GM18507 (cell line): ENCODE data around the gene BMPR1B.

Experiments used
- DNase-seq: peaks from one replicate; pipeline ENCODE4 v3.0.0; 2011; ENCODE audit warnings: low read depth; ENCODE audit not compliant: insufficient read length; ENCODE audit errors: extremely low spot score
- FAIRE-seq: peaks from 2 replicates; lab custom pipeline; 2011; peaks lifted over from hg19 to GRCh38; lab: Jason Lieb, UNC

The BMPR1B gene

GRCh38 chr4:95000076-95000648 is 242.4 kb downstream of the BMPR1B start:
- FAIRE-seq (no peak), DNase-seq (no peak)

- FAIRE-seq (no peak), DNase-seq (no peak)
These were observed 247.2 kb downstream of the BMPR1B start for GRCh38 chr4:95004912-95005311.

GRCh38 chr4:95007998-95008397 is 250.2 kb downstream of the BMPR1B start:
- FAIRE-seq (no peak), DNase-seq (no peak)

- no peak for FAIRE-seq
- no peak for DNase-seq
These were observed 255.5 kb downstream of the BMPR1B start for GRCh38 chr4:95013236-95013635.

GRCh38 chr4:95014068-95014467 is 256.3 kb downstream of the BMPR1B start:
- DNase-seq: no peak
- FAIRE-seq: no peak

- FAIRE-seq: no peak
These were observed 259.7 kb downstream of the BMPR1B start for GRCh38 chr4:95017305-95018064.

GRCh38 chr4:95018785-95019184 is 261.0 kb downstream of the BMPR1B start:
- FAIRE-seq (no peak), DNase-seq (no peak)

More at GRCh38 chr4:95017305-95018064, 259.7 kb downstream of the BMPR1B start:
- no peak for DNase-seq

GRCh38 chr4:95020521-95020920 is 262.8 kb downstream of the BMPR1B start:
- no peak for DNase-seq
- no peak for FAIRE-seq

GRCh38 chr4:95021099-95021498 is 263.3 kb downstream of the BMPR1B start:
- FAIRE-seq: no peak
- no peak for DNase-seq

GRCh38 chr4:95023110-95023509 is 265.4 kb downstream of the BMPR1B start:
- FAIRE-seq (no peak), DNase-seq (no peak)

- DNase-seq: no peak
- no peak for FAIRE-seq
These were observed 270.3 kb downstream of the BMPR1B start for GRCh38 chr4:95027905-95028618.

- DNase-seq (no peak), FAIRE-seq (no peak)
These were observed 281.0 kb downstream of the BMPR1B start for GRCh38 chr4:95038791-95039190.

GRCh38 chr4:95044324-95044837 is 286.6 kb downstream of the BMPR1B start:
- no peak for FAIRE-seq
- no peak for DNase-seq

GRCh38 chr4:95045429-95045828 is 287.7 kb downstream of the BMPR1B start:
- FAIRE-seq (no peak), DNase-seq (no peak)

GRCh38 chr4:95048296-95048695 is 290.5 kb downstream of the BMPR1B start:
- FAIRE-seq: no peak
- no peak for DNase-seq

- FAIRE-seq (no peak), DNase-seq (no peak)
These were observed 291.9 kb downstream of the BMPR1B start for GRCh38 chr4:95049551-95050233.

GRCh38 chr4:95050980-95051701 is 293.4 kb downstream of the BMPR1B start:
- no peak for DNase-seq
- FAIRE-seq: no peak

GRCh38 chr4:95051702-95052020 is 293.9 kb downstream of the BMPR1B start:
- no peak for FAIRE-seq
- DNase-seq: no peak

GRCh38 chr4:95058991-95059390 is 301.2 kb downstream of the BMPR1B start:
- DNase-seq (no peak), FAIRE-seq (no peak)
